HuH-7.5 (cell line): ENCODE measurements around the gene VSIG2.

Source experiments
- DNase-seq: peaks from one replicate; pipeline ENCODE4 v3.0.0; 2011; ENCODE audit warnings: low spot score

Gene VSIG2

GRCh38 chr11:124748481-124749343 lies 3.3 kb downstream of the VSIG2 start:
- no peak for DNase-seq

- DNase-seq: no peak
These were observed 4.0 kb downstream of the VSIG2 start for GRCh38 chr11:124748100-124748418.

GRCh38 chr11:124747406-124748099 lies 4.5 kb downstream of the VSIG2 start:
- no peak for DNase-seq

- peak; percentile 96 for DNase-seq
These were observed 5.3 kb downstream of the VSIG2 start for GRCh38 chr11:124746621-124747243.

- peak; percentile 81 for DNase-seq
These were observed 6.0 kb downstream of the VSIG2 start for GRCh38 chr11:124745835-124746620.

- no peak for DNase-seq
These were observed 6.7 kb downstream of the VSIG2 start for GRCh38 chr11:124745270-124745834.

- DNase-seq: no peak
These were observed 9.0 kb downstream of the VSIG2 start for GRCh38 chr11:124743050-124743449.

- no peak for DNase-seq
These were observed 9.5 kb downstream of the VSIG2 start for GRCh38 chr11:124742555-124742954.

GRCh38 chr11:124740277-124740882 lies 11.7 kb downstream of the VSIG2 start:
- DNase-seq: no peak

- DNase-seq: peak; percentile 94
These were observed 12.4 kb downstream of the VSIG2 start, which contains the start of gene NRGN for GRCh38 chr11:124739479-124740276. Gene NRGN, plus strand, starts transcription at chr11:124739942. Its CDS starts 143 bp downstream, at chr11:124740085.

- DNase-seq: no peak
These were observed 13.2 kb downstream of the VSIG2 start for GRCh38 chr11:124738713-124739478.

- DNase-seq: no peak
These were observed 14.3 kb downstream of the VSIG2 start for GRCh38 chr11:124737638-124738305.

GRCh38 chr11:124736736-124737135 lies 15.3 kb downstream of the VSIG2 start:
- DNase-seq: no peak

- no peak for DNase-seq
These were observed 19.8 kb downstream of the VSIG2 start for GRCh38 chr11:124732230-124732629.

GRCh38 chr11:124729571-124729970 lies 22.5 kb downstream of the VSIG2 start:
- no peak for DNase-seq

GRCh38 chr11:124728134-124728533 lies 23.9 kb downstream of the VSIG2 start:
- DNase-seq: no peak

- DNase-seq: no peak
These were observed 24.6 kb downstream of the VSIG2 start for GRCh38 chr11:124727474-124727873.

GRCh38 chr11:124725719-124726105 lies 26.3 kb downstream of the VSIG2 start:
- DNase-seq: no peak
